BE2C (cell line): ENCODE results near the gene SDHD.

Source experiments
- DNase-seq: peaks from one replicate; pipeline ENCODE4 v3.0.0-alpha.2; 2020
- H3K27me3 ChIP-seq: fragments of 250-450 bp; sonication (Bioruptor Pico); 2 replicates; pipeline ENCODE4 v1.5.1; 2020; ENCODE audit warnings: mild to moderate bottlenecking
- H3K36me3 ChIP-seq: fragments of 250-450 bp; sonication (Bioruptor Pico); 2 replicates; pipeline ENCODE4 v1.5.1; 2020; ENCODE audit warnings: mild to moderate bottlenecking
- H3K4me1 ChIP-seq: fragments of 250-450 bp; sonication (Bioruptor Pico); 2 replicates; pipeline ENCODE4 v1.5.1; 2020
- H3K4me3 ChIP-seq: 2 replicates; pipeline ENCODE4 v1.5.1; 2011; ENCODE audit warnings: low read depth, low read length
- H3K9me3 ChIP-seq: fragments of 250-450 bp; sonication (Bioruptor Pico); 2 replicates; pipeline ENCODE4 v1.5.1; 2020
- TF ChIP-seq, protein P1 (sequence below): IDR thresholded peaks from 2 replicates; pipeline ENCODE4 v1.5.1; 2012; ENCODE audit warnings: mild to moderate bottlenecking, low read depth, low read length

The SDHD gene

DNA sequence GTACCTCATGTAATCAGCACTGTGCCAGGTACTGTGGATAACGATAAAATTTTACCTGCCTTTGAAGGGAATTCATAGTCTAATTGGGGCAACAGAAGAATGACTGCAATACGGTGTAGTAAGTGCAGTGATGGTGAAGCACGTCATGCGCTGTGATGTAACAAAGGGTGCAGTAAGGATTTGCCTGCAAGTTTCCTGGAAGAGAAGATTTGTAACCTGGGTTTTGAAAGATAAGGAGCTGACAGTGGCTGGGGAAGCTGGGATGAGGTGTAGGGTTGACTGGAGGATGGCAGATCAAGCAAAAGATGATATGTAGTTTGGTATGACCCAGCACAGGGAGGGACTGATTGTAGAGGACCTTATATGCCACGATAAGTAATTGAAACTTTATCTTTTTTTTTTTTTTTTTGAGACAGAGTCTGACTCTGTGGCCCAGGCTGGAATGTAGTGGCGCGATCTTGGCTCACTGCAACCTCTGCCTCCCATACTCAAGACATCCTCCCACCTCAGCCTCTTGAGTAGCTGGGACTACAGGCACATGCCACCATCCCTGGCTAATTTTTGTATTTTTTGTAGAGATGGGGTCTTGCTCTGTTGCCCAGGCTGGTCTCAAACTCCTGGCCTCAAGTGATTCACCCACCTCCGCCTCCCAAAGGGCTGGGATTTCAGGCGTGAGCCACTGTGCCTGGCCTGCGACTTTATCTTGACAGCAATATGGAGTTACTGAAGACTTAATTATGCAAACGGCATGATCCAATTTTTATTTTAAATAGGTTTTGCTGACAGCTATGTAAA is 11.3 kb downstream of the SDHD start:
- H3K27me3 ChIP-seq = no peaks in the 10 kb centered on the region
- H3K4me3 ChIP-seq = no peak overlapping the region
- DNase-seq = no peak
- H3K36me3 ChIP-seq = peaks cover 26% of the 10 kb centered on the region
- TF ChIP-seq, protein P1, sequence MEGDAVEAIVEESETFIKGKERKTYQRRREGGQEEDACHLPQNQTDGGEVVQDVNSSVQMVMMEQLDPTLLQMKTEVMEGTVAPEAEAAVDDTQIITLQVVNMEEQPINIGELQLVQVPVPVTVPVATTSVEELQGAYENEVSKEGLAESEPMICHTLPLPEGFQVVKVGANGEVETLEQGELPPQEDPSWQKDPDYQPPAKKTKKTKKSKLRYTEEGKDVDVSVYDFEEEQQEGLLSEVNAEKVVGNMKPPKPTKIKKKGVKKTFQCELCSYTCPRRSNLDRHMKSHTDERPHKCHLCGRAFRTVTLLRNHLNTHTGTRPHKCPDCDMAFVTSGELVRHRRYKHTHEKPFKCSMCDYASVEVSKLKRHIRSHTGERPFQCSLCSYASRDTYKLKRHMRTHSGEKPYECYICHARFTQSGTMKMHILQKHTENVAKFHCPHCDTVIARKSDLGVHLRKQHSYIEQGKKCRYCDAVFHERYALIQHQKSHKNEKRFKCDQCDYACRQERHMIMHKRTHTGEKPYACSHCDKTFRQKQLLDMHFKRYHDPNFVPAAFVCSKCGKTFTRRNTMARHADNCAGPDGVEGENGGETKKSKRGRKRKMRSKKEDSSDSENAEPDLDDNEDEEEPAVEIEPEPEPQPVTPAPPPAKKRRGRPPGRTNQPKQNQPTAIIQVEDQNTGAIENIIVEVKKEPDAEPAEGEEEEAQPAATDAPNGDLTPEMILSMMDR = no peak
- no peaks in the 10 kb centered on the region for H3K9me3 ChIP-seq
- no peaks in the 10 kb centered on the region for H3K4me1 ChIP-seq

DNA sequence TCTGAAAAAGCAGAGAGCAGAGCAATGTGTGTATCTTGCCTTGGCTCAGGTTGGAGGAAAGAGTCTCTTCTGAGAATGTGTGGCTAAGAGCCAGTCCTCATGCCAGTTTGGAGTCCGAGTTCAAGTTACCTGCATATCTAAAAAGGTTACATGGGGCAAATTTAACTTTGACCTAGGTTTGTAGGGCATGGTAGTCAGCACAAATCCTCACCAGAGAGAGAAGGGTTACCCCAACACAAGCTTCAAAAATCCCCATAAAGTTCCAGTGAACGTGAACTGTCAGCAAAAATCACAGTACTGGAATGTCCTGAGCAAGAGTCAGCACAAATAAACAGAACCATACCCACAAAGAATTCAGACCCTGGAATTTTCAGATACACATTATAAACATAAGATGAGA is 13.8 kb downstream of the SDHD start:
- Histone ChIP-seq H3K9me3 (no peaks in the 10 kb centered on the region), H3K27me3 (no peaks in the 10 kb centered on the region), H3K4me3 (no peak overlapping the region), H3K36me3 (peaks cover 8% of the 10 kb centered on the region), H3K4me1 (no peaks in the 10 kb centered on the region)
- no peak for DNase-seq
- TF ChIP-seq, protein P1 = no peak

DNA sequence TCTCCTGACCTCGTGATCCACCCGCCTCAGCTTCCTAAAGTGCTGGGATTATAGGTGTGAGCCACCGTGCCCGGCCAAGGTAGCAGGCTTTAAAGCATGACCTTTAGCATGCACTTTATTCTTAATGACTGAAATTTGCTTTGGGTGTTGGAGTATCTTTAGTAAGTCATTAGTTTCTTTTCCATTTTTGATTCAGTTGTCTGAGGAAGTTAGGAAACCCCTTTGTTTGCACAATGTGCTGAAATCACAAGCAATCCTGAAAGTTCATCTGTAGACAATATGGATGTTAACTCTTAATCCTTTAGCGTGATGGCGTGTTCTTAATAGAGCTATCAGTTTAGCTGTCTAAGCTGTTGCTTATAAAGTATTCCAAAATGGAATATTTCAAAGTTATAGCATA is 16.8 kb downstream of the SDHD start:
- no peak for DNase-seq
- Histone ChIP-seq H3K9me3 (no peaks in the 10 kb centered on the region), H3K36me3 (no peaks in the 10 kb centered on the region; the same call in 1 of the 2 replicates), H3K4me3 (no peak overlapping the region), H3K4me1 (no peaks in the 10 kb centered on the region), H3K27me3 (no peaks in the 10 kb centered on the region)
- TF ChIP-seq, protein P1 = no peak

DNA sequence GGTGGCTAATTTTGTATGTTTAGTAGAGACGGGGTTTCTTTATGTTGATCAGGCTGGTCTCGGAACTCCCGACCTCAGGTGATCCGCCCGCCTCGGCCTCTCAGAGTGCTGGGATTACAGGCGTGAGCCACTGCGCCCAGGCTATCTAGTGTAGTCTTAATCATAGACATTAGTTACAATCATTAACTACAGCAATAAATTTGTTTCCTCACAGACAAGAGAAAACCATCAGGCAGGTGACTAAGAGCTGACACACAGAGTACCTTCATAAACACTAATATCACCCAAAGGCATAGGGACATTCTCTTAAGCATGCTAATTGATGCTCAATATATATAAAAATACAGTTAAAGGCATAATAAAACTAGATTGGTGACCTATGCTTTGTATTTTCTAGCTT is 19.4 kb downstream of the SDHD start:
- Histone ChIP-seq H3K36me3 (no peaks in the 10 kb centered on the region), H3K4me3 (no peak overlapping the region), H3K4me1 (no peaks in the 10 kb centered on the region), H3K27me3 (no peaks in the 10 kb centered on the region), H3K9me3 (no peaks in the 10 kb centered on the region)
- TF ChIP-seq, protein P1 = no peak
- DNase-seq = no peak

DNA sequence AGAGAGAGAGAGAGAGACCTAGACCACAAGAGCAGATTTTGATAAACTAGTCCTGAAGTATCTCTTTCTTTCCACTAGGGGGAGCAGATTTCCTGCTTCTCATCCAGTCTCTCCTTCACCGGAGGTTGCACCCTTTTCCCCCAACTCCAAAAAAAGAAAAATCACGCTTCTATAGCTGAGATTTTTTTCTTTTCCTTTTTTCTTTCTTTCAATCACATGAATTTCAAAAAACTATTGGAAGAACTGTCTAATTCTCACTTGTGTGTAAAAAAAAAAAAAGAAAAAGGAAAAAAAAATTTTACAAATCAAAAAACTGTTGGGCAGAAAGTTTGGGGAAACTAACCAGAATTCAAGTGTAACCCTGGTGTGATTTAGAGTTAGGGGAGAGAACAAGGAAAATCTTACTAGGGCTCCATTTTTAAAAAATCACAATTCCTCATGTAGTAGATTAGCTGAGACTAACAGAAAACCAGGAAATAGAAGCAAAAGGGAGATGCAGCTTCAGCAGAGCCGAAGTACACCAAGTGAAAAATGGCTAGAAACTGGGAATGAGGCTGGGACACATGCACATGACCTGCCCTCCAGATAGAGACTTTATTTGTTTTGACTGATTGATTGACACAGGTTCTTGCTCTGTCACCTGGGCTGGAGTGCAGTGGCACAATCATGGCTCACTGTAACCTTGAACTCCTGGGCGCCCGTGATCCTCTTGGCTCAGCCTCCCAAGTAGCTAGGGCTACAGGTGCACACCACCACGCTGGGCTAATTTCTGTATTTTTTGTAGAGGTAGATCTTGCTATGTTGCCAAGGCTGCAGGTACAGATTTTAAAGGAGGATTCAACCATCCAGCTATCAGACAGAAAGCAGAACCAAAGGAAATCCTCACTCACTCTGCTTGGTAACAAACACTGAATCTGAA is 27.1 kb downstream of the SDHD start:
- DNase-seq = no peak
- no peaks in the 10 kb centered on the region for H3K4me1 ChIP-seq
- H3K9me3 ChIP-seq = no peaks in the 10 kb centered on the region
- H3K4me3 ChIP-seq = no peak overlapping the region
- no peaks in the 10 kb centered on the region for H3K27me3 ChIP-seq
- TF ChIP-seq, protein P1 = peak; percentile 84
- H3K36me3 ChIP-seq = no peaks in the 10 kb centered on the region
